HG02938 (cell line): ENCODE measurements around the gene KCTD2.
"Not testable (repeated sequence)": the region's sequence is repeated elsewhere in the genome, so short reads cannot be mapped to it uniquely, and the experiment has no call there.

Experiments
- ATAC-seq: cut with Tn5 transposase; IDR thresholded peaks from one replicate; pipeline ENCODE4 v1.9.1; 2021; ENCODE audit warnings: mild to moderate bottlenecking, moderate library complexity; ENCODE audit not compliant: unreplicated experiment

Gene KCTD2

GRCh38 chr17:75049057-75049456 is 2.0 kb downstream of the KCTD2 start:
- no peak for ATAC-seq

GRCh38 chr17:75049706-75050105 is 2.7 kb downstream of the KCTD2 start:
- ATAC-seq = no peak

GRCh38 chr17:75051941-75052340 is 4.9 kb downstream of the KCTD2 start:
- ATAC-seq = no peak

- no peak for ATAC-seq
These were observed 12.6 kb downstream of the KCTD2 start for GRCh38 chr17:75059369-75060345.

- ATAC-seq = no peak
These were observed 13.5 kb downstream of the KCTD2 start for GRCh38 chr17:75060434-75061054.

GRCh38 chr17:75061055-75061438 is 14.0 kb downstream of the KCTD2 start:
- no peak for ATAC-seq

- no peak for ATAC-seq
These were observed 14.6 kb downstream of the KCTD2 start for GRCh38 chr17:75061618-75062017.

GRCh38 chr17:75063201-75063600 is 16.2 kb downstream of the KCTD2 start:
- no peak for ATAC-seq

GRCh38 chr17:75063626-75064025 is 16.6 kb downstream of the KCTD2 start:
- ATAC-seq = no peak

- no peak for ATAC-seq
These were observed 17.0 kb downstream of the KCTD2 start for GRCh38 chr17:75064040-75064439.

GRCh38 chr17:75064460-75064859 is 17.4 kb downstream of the KCTD2 start:
- ATAC-seq = no peak

GRCh38 chr17:75064867-75065561 is 18.0 kb downstream of the KCTD2 start:
- ATAC-seq = no peak

GRCh38 chr17:75065562-75066151 is 18.6 kb downstream of the KCTD2 start:
- no peak for ATAC-seq

GRCh38 chr17:75067856-75068255 is 20.8 kb downstream of the KCTD2 start:
- ATAC-seq = no peak

- no peak for ATAC-seq
These were observed 21.7 kb downstream of the KCTD2 start for GRCh38 chr17:75068750-75069149.

GRCh38 chr17:75069783-75070182 is 22.8 kb downstream of the KCTD2 start:
- no peak for ATAC-seq

GRCh38 chr17:75071478-75072271 is 24.6 kb downstream of the KCTD2 start:
- not testable (repeated sequence) for ATAC-seq

- not testable (repeated sequence) for ATAC-seq
These were observed 25.9 kb downstream of the KCTD2 start for GRCh38 chr17:75072909-75073308.

- no peak for ATAC-seq
These were observed 26.6 kb downstream of the KCTD2 start for GRCh38 chr17:75073618-75074047.

GRCh38 chr17:75074532-75074931 is 27.5 kb downstream of the KCTD2 start:
- ATAC-seq = no peak
